Nucleus accumbens (tissue), 56 donors: ENCODE measurements around the gene PRMT2.
A peak's percentile ranks its signal among the peaks of the same experiment; 100 is the strongest.

Experiments used
- DNase-seq, 56 donors: peaks; one replicate each; lab custom pipeline; 2025; lab: John Stamatoyannopoulos, UW

PRMT2 gene

DNA sequence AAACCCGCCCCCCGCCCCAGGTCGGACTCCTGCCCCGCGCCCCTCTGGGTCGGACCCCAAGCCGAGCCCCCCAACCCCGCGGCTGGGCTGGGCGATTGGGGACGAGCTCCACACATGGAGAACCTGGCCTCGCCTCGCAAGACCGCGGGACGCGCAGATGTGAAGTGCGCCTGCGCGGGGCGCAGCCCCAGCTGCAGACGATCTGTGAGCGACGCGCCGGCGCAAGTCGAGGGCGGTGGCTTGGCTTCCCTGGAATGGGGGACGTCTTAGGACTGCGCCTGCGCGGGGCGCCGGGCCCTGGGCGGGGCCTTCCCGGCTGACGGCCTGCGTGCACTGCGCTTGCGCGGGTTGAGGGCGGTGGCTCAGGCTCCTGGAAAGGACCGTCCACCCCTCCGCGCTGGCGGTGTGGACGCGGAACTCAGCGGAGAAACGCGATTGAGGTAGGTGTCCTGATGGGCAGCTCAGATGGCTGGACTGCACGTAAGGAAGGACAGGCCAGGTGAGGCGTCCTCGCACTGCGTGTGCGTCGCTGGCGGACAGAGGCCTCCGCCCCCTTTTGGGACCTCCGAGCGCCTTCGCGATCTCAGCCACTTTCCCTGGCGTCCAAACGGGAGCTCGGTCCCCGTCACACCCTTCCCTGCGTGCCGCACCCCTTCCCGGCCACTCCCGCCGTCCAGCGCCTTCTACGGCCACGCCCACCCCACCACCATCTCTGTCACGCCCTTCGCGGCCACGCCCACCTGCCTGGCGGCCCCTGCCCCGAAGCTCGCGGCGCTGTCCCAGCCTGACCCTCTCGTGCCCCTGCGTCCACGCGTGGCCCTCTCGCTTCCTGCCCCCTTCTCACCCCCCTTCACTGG is at the start of gene PRMT2:
PRMT2 (plus strand) TSS at position 351 of the 857 bp plus-strand sequence. CDS start 1,278 bp downstream, outside the sequence.
- peak; percentile 56 to 98 (median 94) for DNase-seq

DNA sequence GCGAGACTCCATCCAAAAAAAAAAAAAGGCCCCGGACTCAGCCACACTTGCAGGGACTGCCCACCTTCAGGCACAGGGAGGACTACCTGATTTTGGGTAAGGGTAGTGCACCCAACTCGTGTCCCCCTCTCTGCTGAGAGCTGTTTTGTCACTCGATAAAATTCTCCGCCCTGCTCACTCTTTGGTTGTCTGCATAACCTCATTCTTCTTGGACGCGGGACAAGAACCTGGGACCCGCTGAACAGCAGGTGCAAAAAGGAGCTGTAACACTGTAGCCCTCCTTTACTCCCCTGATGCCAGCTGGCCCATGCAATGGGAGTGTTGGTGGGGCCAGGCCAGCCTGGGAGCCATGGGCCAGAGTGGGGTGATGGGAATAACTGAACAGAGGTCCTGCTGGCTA is 41.2 kb upstream of the PRMT2 start:
- no peak for DNase-seq

DNA sequence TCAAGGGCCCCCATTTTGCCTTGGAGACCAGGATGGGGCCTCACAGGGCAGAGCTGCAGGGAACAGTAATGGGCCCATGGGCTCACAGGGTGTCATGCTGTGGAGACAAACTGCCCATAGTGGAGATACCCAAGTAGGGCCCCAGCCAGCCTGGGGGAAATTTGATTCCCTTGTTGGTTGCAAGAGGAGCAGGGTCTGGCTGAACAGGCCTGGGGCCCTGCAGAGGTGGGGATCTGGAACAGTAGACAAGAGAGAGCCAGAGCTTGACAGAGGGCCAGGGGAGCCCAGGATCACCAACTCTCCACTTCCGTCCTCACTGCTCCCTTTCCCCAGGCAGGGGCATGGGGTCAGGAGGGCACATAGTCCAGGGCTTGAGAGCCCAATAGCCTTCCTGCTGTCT is 39.3 kb upstream of the PRMT2 start:
- DNase-seq: no peak

DNA sequence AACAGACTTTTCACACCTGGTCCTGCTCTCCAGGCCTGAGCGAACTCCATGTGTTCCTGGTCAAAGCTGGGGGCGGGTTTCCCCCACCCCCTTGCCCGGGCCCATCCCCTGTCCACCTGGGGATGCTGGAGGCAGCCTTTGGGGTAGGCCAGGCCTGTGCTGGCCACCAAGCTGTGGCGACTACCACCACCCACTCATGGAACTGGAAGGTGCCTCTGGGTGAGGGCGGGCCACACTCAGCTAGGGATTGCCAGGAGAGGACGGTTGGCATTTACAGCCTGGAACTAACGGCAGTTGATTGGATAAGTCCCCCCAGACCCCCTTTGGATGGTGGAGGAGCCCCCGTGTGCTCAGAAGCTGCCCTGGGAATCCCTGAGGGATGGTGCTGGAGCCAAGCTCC is 38.4 kb upstream of the PRMT2 start:
- no peak for DNase-seq

DNA sequence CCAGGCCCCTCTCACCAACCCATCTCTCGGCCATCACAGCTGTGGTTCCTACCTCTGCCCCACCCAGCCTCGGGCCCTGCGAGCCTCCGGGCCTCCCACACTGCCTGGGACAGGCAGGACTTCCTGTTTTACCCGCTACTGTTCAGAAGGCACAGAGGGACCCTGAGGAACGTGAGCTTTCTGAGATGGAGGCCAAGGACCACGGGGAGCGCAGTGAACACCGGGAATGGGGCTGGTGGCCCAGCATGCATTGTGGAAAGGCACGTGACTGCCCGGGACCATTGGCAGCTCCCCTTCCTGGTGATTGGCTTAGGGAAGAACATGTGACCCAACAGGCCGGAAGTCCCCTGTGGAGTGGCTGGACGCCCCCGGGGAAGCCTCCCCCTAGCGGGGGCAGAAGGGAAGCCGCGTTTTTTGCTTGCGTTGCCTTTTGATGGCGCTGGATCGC is 37.6 kb upstream of the PRMT2 start:
- DNase-seq: no peak

DNA sequence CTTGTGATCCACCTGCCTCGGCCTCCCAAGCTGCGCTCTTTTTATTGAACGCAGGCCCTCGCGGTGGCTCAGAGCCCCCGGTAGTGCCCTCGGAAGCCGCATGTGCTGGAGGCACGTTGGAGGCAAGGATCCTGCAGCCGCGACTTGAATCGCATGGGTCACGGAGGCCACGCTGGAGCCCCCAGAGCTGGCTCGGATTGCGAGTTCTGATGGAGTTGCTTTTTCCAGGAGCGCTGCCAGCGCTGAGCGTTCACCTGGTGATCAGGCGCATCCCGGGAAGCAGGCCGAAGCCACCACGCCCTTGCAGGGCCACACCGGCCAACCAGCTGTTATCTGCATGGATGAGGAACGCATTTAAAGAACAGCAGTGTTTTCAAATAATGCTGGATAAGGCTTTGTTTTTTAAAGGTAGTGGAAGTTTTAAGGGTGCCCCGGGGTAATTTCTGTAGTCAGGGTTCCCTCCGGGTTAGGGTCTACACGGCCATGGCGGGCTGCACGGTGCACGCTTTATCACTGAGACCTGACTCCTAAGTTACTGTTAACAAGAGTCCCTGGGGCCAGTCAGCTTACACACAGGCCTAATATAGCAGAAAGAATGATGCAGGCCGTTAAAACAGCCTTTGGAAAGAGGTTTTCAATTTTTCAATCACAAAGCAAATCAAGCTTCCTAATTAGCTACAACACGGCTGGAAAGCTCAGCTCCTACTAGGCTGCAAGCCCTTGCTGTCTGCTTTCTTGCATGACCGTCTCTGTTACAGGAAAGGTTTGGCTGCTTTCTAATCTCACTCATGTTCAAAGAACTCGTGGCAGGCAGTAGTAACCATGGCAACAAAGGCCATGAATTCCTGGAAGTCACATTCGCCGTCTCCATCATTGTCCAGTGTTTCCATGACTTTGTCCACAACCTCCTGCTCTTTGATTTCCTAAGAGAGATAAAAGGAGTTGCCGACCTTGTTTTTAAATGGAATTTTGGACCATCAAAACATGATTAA is 36.6 kb upstream of the PRMT2 start:
- DNase-seq: peak in 2 of 56 donors; percentile 19 to 51

DNA sequence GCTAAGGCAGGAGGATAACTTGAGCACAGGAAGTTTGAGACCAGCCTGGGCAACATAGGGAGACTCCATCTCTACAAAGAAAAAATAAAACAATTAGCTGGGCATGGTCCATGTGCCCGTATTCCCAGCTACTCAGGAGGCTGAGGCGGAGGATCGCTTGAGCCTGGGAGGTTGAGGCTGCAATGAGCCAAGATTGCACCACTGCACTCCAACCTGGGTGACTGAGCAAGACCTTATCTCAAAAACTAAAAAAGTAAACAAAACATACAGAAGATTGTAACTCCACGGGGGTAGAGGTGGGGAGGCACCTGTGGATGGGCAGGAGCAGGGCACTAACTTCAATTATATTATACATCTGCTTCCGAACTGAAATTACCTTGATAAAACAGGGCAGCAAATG is 35.2 kb upstream of the PRMT2 start:
- no peak for DNase-seq

DNA sequence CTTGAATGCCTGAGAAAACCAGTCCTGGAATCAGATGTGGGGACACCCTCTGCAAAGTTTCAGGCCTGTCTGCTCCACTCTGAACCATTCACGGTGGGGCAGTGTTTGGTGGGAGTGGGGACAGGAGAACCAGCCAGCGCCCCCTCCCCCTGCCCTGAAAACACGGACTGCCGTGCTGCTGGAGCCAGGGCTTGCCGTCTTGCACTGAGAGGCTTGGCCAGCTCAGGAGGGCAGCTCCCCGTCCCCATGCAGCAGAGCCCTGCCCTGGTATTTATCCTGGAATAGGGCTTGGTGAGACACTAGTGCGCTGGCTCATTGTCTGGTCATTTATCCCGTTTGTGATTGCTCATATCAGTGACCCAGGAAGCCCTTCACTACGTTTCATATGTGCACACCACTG is 34.5 kb upstream of the PRMT2 start:
- DNase-seq: no peak

DNA sequence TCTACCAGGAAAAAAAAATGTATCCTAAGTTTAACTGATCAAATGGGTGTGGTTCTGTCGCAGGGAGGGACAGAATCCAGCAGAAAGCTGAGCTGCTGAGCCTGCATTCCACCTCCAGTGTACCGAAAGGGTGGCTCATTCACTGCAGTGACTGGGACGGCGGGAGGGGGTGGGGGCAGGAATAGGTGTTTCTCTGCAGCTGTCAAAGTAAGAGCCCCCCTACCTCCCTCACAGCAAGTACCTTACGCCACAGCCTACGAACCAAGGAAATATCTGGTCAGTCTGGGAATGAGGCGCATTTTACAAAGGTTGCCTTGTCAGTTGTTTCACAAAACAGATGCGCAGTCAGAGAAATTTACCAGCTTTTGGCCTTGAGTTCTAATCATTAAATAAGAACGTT is 32.2 kb upstream of the PRMT2 start:
- DNase-seq: peak in 5 of 56 donors; percentile 20 to 42 (median 30)

DNA sequence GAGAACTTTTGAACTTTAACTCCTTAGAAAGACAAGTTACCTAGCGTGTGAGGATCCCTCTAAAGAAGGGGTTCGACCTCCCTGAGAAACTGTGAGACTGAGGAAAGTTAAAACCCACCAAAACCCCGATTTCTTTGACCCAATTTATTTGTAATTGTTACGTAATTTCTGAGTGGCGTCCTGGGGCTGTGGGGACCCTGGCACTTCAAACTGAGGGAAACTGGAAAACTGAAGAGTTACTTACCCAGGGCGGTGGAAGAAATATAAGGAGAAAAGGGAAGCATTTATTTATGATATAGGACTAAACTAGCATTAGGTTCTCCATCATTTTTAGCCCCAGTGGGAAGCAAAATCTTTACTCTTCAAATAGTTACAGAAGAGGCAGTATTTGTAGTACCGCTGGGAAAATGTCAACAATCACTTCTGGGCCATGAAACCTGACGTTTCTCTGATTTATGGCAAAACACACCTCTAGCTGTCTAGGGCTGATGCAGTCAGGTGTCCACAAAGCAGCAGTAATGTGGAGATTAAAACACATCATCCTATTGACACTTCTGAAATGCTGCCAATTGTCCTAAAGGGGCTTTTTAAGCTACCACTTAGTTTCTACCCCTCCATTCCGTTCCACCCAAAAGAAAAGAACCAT is 31.0 kb upstream of the PRMT2 start:
- DNase-seq: no peak

DNA sequence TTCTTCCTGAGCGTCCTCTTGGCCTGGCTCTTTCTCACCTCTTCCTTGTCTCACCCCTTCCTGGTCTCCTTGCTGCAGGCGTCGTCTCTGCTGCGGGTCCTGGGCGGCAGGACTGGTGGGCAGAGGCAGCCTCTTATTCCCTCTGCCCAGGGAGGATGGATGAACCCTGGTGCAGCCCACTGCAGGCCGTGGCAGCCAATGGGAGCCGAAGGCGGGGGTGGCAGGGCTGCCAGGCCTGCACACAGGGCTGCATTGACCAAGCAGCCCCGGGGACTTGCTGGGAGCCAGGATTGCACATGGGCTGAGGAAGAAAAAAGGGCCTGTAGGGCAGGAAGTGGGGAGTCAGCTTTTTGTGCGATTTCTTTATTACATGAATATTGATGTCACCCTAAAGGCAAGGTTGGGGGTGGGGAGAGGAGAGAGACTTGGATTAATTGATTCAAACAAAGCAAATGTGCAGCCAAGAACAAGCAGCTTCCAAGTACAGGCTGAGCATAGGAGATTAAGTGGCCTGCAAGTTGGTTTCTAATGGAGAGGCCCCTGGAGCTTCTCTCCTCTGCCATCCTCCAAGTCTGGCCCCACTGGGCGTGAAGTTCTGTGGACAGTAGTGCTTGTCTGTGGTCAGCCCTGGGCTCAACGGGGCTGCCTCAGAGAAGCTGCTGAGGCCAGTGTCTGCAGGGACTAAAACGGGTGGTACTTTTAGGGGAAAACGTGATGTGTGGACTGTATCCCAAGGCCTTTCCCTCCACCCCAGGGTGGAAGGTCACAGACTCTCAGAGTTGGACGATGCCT is 30.3 kb upstream of the PRMT2 start, which contains the start of gene S100B:
S100B (minus strand) TSS at position 108 of the 792 bp plus-strand sequence. CDS start 2,667 bp downstream, outside the sequence.
- DNase-seq: peak in 54 of 56 donors; percentile 39 to 95 (median 86)

DNA sequence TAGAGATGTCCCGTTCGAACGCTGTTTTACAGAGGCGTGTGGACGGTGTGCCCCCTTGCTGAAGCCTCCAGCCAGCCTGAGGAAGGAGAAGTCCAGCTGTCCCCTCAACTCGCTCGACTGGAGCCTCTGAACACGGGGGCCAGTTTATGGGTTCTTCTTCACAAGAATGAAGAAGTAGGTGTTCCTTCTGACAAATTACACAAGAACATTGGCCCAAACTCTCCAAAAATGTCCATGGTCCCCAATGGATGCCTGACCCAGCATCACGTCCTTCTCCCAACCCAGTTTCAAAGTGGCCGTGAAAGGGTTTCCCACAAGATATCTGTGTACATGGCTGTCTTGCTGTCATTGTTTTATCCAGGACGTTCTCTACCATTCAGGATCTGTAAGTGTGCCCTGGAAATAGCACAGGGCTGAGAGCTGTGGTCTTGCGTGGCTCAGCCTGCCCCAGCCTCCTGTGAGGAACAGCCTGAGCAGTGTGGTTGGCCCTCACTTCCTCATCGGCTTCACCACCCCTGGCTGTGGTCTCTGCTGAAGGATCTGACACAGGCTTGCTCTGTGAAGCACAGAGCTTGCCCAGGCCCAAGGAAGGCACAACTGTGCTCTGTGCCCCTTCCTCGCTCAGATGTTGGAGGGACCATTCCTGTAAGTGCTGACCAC is 29.6 kb upstream of the PRMT2 start:
- peak in 11 of 56 donors; percentile 15 to 56 (median 49) for DNase-seq

DNA sequence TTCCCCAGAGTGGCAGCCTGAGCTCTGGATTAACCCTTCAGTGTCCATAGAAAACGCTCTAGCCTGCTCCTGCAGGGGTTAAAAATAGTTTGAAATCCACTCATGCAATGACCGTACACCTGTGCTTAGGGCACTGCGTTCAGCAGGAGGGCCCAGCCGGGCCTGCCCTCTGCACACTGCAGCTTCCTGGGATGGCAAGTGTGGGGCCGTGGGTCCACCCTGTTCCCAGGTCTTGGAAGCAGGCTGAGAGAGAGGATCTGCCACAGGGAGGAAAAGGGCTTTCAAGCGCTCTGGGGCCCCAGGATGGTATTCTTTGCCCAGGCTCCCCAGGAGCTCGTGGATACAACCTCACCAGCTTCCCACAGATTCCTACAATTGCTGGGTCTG is 29.1 kb upstream of the PRMT2 start:
- DNase-seq: no peak

DNA sequence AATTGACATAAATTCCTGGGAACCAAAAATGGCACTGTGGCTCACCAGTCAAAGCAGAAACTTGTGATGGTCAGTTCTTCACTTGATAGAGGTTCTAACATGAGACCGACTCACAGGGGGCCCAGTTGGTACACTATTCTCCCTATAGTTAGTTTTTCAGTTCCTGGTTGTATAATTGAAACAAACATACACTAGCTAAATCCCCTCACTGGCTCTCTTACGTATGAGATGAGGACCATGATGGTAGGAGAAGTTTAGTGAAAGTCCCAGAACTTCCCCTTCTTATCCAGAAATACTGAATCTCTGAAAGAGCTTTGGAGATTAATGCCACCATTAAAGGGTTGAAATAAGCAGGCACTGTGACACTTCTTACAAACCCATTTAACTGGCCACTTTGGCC is 27.8 kb upstream of the PRMT2 start:
- DNase-seq: no peak

DNA sequence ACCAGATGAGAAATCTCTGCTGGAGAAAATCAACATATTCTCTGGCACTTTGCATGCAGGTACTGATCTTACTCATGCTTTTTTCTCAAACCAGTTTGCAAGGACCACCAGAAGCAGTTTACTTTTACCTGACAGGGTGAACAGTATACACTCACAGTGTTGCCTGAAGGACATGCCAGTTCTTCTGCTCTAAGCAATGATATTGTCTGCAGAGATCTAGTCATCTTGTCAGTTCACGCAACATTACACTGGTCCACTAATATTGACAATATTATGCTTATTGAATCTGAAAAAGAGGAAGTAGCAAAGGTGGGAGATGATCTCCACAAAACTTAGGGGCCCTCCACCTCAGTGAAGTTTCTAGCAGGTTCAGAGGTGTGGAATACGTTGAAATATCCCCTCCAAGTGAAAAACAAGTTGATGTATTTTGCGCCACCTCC is 26.8 kb upstream of the PRMT2 start:
- no peak for DNase-seq

DNA sequence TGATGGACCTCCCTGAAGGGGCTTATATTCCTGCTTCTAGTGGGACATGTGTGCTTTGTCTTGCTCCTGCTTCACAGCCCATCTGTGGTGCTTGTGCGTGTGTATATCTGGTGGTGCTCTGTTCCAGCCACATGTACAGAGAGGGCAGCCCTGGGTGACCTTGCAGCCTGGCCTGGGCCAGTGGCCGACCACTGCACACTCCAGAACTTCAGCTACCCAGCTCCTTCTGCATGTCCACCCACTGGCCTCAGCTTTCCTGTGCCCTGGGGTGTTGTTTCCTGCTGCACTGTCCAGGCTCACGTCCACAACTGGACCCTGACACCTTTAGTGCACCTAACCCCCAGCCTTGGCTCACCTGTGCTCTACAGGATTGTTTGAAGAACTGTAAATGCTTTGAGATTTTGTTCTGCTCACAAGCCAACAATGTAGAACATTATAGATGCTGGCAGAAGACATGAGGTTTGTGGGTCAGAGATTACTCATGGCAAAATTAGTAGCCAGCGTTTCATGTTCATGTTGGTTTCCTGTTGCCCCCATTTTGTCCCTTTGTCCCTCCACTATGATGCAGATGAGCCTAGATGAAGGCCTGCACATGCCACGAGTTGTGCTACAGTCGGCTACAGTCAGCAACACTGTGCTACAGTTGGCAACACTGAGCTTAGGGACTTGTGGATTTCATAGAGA is 25.3 kb upstream of the PRMT2 start:
- no peak for DNase-seq

DNA sequence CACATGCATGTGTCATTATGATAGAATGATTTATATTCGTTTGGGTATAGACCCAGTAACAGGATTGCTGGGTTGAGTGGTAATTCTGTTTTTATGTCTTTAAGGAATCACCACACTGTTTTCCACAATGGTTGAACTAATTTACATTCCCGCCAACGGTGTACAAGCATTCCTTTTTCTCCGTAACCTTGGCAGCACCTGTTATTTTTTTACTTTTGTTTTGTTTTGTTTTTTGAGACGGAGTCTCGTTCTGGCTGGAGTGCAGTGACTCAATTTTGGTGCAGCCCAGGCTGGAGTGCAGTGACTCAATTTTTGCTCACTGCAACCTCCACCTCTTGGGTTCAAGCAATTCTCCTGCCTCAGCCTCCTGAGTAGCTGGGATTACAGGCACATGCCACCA is 22.1 kb upstream of the PRMT2 start:
- no peak for DNase-seq

DNA sequence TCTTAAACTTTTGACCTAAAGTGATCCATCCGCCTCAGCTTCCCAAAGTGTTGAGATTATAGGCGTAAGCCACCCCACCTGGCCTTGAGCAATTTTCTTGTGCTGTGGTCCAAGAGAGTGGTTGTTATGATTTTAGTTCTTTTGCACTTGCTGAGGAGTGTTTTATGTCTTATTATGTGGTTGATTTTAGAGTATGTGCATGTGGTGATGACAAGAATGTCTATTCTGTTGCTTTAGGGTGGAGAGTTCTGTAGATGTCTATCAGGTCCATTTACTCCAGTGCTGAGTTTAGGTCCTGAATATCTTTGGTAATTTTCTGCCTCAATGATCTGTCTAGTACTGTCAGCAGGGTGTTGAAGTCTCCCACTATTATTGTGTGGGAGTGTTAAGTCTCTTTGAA is 19.4 kb upstream of the PRMT2 start:
- no peak for DNase-seq

DNA sequence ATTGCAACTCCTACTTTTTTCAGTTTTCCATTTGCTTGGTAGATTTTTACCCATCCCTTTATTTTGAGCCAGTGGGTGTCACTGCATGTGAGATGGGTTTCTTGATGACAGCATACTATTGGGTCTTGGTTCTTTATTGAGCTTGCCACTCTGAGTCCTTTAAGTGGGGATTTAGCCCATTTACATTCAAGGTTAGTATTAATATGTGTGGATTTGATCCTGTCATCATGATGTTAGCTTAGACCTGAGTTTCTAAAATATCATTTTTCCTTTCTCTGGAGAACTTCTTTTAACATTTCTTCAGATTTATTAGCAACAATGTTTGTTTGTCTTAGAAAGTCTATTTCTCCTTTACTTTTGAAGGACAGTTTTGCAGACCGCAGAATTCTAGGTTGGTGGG is 18.8 kb upstream of the PRMT2 start:
- no peak for DNase-seq
